Activated T-cell treated with anti-CD3 and anti-CD28 coated beads, Interleukin-2, amount 50 U/mL, for 4 hours (primary cell): ENCODE results near the gene ATP9B. TPM values are rescaled to one million over a fixed set of nuclear protein-coding genes. Genes with fewer than 3 reads are reported as not detected.

Experiments
- ATAC-seq, 2 donors: fragments of 200-7000 bp; cut with Tn5 transposase; one replicate each; pipeline ENCODE4 v1.10.0; 2021
- DNase-seq: peaks from one replicate; pipeline ENCODE4 v3.0.0-alpha.2; 2020
- H3K27me3 Mint-ChIP-seq: one replicate; pipeline ENCODE4 v1.8.0; 2021; ENCODE audit warnings: low read depth, mixed read lengths
- H3K36me3 Mint-ChIP-seq: one replicate; pipeline ENCODE4 v1.8.0; 2022; ENCODE audit warnings: mixed read lengths; ENCODE audit not compliant: insufficient read depth
- H3K4me1 Mint-ChIP-seq: one replicate; pipeline ENCODE4 v1.8.0; 2021; ENCODE audit warnings: low read depth, mixed read lengths
- H3K4me3 Mint-ChIP-seq: one replicate; pipeline ENCODE4 v1.8.0; 2021; ENCODE audit warnings: mild to moderate bottlenecking, moderate library complexity, mixed read lengths
- H3K9me3 Mint-ChIP-seq: one replicate; pipeline ENCODE4 v1.8.0; 2021; ENCODE audit warnings: mixed read lengths
- total RNA-seq, 3 donors: library from RNA; stranded (reverse); gene quantifications; one replicate each; pipeline ENCODE4 v1.2.1, GENCODE V29; 2021

The ATP9B gene
- total RNA-seq, 3 donors from 2014 or later, result 16.3 to 21.6 (median 20.2) TPM

DNA sequence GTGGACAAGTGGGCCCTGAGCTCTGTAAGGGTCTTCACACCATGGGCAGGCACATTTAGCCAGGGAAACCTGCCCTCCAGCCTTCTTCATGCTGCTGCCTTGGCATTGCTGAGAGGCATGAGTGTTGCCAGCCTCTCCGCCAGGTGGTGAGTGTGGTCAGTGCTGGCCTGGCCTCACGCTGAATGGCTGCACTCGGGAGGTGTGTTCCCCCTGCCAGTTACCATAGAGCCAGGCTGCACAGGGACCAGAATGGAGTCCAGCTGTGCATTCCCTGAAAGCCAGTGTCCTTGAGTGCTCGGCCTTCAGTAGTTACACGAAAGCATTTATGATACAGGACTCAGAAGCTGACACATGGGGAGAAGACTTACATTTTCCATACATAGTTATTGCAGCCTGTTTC, 139.7 kb downstream of the ATP9B start:
- H3K4me1 Mint-ChIP-seq, result peaks cover 3% of the 10 kb centered on the region
- DNase-seq, result no peak
- no peaks in the 10 kb centered on the region for H3K9me3 Mint-ChIP-seq
- no peak for ATAC-seq
- H3K27me3 Mint-ChIP-seq, result no peaks in the 10 kb centered on the region
- no peak overlapping the region for H3K4me3 Mint-ChIP-seq
- H3K36me3 Mint-ChIP-seq, result peaks cover 22% of the 10 kb centered on the region

DNA sequence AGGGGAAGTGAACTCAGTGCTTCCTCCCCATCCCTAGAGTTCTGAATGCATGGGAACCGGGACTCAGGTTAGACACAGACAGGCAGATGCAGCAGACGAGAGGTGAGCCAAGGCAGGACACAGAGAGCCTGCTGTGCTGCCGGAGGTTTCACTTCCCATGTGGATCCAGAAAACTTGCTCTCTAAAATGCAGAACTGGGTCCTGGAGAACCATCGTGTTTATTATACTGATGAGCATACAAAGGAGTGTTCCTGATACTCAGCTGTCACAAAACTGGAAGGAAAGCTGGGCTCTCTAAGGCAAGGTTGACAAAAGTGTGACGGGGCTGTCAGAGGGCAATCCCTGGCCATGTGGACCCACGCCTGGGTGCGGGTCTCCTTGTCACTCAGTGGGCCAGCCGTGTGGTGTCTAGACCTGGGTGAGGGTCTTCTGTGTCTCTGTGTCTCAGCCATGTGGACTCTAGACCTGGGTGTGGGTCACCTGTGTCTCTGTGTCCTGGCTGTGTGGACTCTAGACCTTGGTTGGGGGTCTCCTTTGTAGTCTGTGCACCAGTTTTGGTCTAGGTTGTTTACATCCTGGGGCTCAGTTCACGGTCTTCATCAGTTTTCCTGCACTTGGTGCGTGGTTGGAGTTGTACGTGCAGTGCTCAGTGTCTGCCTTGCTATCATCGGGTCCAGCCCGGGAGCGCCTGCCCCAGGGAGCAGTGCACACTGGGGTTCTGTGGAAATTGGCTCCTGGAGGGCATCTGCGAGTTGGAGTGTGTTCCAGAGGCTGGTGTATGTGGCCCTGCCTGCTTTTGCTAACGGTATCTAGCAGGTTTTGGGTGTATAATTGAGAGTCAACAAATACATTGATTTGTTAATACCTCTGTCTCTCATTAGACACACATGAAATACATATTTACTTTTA, 141.1 kb downstream of the ATP9B start:
- Mint-ChIP-seq H3K27me3 (no peaks in the 10 kb centered on the region), H3K36me3 (peaks cover 22% of the 10 kb centered on the region), H3K9me3 (no peaks in the 10 kb centered on the region), H3K4me1 (peaks cover 3% of the 10 kb centered on the region), H3K4me3 (no peak overlapping the region)
- DNase-seq (no peak), ATAC-seq (no peak)

DNA sequence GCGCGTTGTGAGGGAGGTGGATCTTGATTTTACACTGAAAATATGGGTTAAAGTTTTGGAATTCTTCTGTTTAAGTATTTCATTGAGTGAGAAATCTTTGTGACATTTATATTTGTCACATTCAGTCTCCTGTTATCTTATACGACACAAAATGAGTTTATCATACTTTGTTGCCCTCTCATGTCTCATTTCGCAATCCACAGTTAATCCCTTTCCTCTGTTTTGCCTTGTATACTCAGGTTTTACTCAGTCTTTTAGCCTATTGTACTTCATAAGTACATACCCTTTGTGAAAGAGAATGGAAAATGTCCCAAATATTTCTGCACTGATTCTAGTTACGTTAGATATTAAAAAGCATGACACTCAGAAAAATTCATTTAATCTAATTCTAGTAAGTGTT, 142.7 kb downstream of the ATP9B start:
- no peak for DNase-seq
- H3K4me1 Mint-ChIP-seq, result peaks cover 3% of the 10 kb centered on the region
- peaks cover 21% of the 10 kb centered on the region for H3K36me3 Mint-ChIP-seq
- no peak for ATAC-seq
- no peaks in the 10 kb centered on the region for H3K27me3 Mint-ChIP-seq
- no peaks in the 10 kb centered on the region for H3K9me3 Mint-ChIP-seq
- H3K4me3 Mint-ChIP-seq, result no peak overlapping the region

DNA sequence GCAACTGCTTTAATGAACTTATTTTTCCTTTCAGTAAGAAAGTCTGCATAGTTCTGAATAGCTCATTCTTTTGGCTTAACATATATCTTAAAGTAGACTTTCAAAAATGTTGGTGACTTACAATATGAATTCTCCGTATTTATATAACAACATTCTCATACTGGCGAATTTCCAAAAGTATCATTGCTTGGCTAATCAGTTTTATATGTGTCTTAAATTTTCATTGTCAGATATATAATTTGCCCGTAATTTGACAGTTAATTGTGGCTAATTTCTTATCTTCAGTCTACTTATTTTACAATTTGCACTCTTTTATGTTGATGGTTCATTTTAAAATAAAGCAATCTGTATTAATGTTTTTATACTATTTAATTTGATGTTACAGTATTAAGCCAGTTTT, 144.9 kb downstream of the ATP9B start:
- Mint-ChIP-seq H3K4me1 (peaks cover 3% of the 10 kb centered on the region), H3K4me3 (no peak overlapping the region), H3K27me3 (no peaks in the 10 kb centered on the region), H3K36me3 (peaks cover 20% of the 10 kb centered on the region), H3K9me3 (no peaks in the 10 kb centered on the region)
- DNase-seq (no peak), ATAC-seq (no peak)

DNA sequence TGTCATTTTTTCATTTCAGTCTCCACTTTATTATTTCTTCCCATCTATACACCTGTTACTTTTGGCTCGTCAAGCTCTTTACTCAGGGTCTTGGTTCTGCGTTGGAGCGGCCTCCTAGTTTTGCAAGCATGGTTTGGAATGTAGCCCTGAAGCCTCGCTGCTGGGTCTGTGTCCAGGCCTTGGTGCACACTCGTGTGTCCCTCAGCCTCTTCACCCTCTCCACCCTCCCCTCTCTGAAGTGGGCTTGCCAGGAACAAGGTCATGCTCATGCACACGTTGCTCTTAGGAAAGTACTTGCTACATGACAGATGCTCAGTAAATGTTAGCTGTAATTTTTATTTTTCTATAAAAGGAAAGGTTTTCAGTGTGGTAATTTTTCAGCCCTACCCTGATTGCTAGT, 147.0 kb downstream of the ATP9B start:
- Mint-ChIP-seq H3K36me3 (peaks cover 25% of the 10 kb centered on the region), H3K27me3 (no peaks in the 10 kb centered on the region), H3K9me3 (no peaks in the 10 kb centered on the region), H3K4me1 (no peaks in the 10 kb centered on the region), H3K4me3 (no peak overlapping the region)
- no peak for DNase-seq
- ATAC-seq, result no peak

DNA sequence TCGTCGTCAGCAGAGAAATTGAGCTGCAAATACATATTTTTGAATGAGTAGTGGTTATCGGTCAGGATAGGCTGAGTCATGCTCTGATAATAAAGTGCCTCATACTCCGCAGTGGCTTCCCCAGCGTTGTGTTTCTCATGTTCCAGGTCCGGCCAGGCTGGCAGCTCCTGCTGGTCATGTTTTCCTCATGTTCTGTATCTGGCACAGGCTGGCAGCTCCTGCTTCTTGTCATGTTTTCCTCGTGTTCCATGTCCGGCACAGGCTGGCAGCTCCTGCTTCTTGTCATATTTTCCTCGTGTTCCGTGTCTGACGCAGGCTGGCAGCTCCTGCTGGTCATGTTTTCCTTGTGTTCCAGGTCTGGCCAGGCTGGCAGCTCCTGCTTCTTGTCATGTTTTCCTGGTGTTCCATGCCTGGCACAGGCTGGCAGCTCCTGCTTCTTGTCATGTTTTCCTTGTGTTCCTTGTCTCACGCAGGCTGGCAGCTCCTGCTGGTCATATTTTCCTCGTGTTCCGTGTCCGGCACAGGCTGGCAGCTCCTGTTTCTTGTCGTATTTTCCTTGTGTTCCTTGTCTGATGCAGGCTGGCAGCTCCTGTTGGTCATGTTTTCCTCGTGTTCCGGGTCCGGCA, 148.9 kb downstream of the ATP9B start:
- Mint-ChIP-seq H3K4me1 (no peaks in the 10 kb centered on the region), H3K4me3 (no peak overlapping the region), H3K9me3 (no peaks in the 10 kb centered on the region), H3K27me3 (no peaks in the 10 kb centered on the region), H3K36me3 (peaks cover 27% of the 10 kb centered on the region)
- ATAC-seq, result no peak
- no peak for DNase-seq

DNA sequence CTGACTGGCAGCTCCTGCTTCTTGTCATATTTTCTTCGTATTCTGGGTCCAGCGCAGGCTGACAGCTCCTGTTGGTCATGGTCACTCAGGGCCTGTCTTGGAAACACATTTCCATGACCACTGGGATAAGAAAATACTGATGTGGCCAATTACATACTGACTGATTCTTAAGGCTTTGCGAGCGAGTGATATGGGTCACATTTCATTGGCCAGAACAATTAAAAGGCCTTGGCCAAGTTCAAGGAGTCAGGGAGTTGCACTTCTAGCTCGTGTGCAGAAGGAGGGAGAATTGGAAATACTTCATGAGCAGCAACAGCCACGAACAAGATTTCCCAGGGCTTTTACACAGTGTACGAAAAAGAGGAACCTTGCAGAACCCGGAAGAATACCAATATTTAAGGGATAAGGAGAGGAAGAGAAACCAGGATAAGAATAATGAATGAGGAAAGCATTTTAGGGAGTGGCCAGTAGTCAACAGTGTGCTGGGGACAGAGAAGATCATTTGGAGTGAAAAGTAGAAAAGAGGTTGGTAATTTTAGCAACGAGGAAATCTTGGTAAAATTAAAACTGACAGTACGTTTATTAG, 149.5 kb downstream of the ATP9B start:
- DNase-seq (no peak), ATAC-seq (no peak)
- Mint-ChIP-seq H3K36me3 (peaks cover 27% of the 10 kb centered on the region), H3K4me3 (no peak overlapping the region), H3K27me3 (no peaks in the 10 kb centered on the region), H3K4me1 (no peaks in the 10 kb centered on the region), H3K9me3 (no peaks in the 10 kb centered on the region)

DNA sequence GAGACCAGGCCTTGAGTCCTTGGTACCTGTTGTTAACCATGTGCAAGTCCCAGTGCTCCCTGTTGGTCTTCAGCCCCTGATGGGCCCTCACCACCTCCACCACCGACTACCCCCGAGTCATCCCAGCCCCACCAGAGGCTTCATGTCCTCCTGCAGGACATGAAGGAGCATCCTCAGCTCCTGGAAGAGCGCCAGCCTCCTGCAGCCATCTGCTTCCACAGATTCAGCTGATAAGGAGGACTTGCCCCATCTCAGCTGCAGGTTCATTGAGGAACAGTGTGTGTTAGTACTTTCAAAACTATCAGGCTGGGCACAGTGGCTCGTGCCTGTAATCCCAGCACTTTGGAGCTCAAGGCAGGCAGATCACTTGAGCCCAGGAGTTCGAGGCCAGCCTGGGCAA, 151.9 kb downstream of the ATP9B start:
- no peaks in the 10 kb centered on the region for H3K9me3 Mint-ChIP-seq
- H3K36me3 Mint-ChIP-seq, result peaks cover 31% of the 10 kb centered on the region
- H3K4me1 Mint-ChIP-seq, result no peaks in the 10 kb centered on the region
- H3K4me3 Mint-ChIP-seq, result no peak overlapping the region
- DNase-seq (no peak), ATAC-seq (no peak)
- no peaks in the 10 kb centered on the region for H3K27me3 Mint-ChIP-seq

DNA sequence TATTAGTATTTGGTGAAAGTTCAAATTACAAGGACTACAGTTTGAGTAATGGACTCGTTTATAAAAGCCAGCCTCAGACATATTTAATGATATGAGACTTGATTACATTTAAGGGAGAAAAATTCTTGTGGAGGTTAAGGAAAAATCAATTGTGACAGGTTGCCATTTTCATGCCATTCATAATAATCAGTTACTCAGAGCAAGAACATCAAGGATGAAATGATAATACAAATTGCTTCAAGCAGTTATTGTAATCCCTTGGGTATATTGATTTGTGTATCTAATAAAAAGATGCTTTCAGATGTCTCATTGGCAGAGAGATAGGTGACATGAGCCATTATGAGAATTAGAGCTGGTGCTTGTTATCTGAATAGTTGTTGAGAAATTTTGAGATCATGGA, 153.6 kb downstream of the ATP9B start:
- no peaks in the 10 kb centered on the region for H3K4me1 Mint-ChIP-seq
- peaks cover 33% of the 10 kb centered on the region for H3K36me3 Mint-ChIP-seq
- no peaks in the 10 kb centered on the region for H3K27me3 Mint-ChIP-seq
- no peaks in the 10 kb centered on the region for H3K9me3 Mint-ChIP-seq
- no peak for ATAC-seq
- no peak overlapping the region for H3K4me3 Mint-ChIP-seq
- DNase-seq, result no peak

DNA sequence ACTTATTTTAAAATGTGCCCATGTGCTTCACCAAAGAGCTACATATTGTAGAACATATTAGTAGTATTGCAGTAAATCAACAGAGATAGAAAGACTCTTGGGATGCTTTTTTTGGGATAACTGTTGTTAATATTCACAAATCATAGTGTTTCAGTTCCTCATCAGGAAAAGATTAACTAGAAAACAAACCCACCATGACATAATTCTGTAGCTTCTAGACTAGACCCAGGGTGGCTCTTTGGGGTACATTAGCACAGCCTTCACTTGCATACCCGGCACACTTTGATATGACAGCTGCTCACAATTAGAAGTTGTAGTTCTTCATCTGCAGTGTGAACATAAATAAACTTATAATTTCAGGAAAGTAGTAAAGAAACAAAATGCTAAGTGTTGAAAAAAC, 154.2 kb downstream of the ATP9B start:
- Mint-ChIP-seq H3K27me3 (no peaks in the 10 kb centered on the region), H3K4me3 (no peak overlapping the region), H3K9me3 (no peaks in the 10 kb centered on the region), H3K36me3 (peaks cover 31% of the 10 kb centered on the region), H3K4me1 (no peaks in the 10 kb centered on the region)
- no peak for DNase-seq
- ATAC-seq, result no peak

DNA sequence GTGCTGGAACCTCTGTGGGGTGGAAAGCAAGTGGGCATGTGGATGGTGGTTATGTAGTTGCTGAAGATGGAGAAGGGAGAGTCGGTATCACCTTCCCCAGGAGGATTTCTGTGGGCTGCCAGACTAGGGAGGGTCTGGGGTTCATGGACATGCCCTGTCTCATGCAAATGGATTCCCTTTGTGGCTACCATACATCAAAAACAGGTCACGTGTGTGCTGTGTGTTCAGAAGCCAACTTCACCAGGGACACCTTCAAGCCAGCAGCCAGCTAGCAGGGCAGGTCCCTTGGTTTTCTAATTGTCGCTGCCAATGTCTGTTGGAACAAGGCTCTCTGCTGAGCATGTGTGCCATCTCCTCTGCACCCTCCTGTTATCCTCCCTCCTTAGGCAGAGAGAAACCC, 155.2 kb downstream of the ATP9B start:
- Mint-ChIP-seq H3K9me3 (no peaks in the 10 kb centered on the region), H3K36me3 (peaks cover 25% of the 10 kb centered on the region), H3K27me3 (no peaks in the 10 kb centered on the region), H3K4me1 (no peaks in the 10 kb centered on the region), H3K4me3 (no peak overlapping the region)
- no peak for ATAC-seq
- no peak for DNase-seq

DNA sequence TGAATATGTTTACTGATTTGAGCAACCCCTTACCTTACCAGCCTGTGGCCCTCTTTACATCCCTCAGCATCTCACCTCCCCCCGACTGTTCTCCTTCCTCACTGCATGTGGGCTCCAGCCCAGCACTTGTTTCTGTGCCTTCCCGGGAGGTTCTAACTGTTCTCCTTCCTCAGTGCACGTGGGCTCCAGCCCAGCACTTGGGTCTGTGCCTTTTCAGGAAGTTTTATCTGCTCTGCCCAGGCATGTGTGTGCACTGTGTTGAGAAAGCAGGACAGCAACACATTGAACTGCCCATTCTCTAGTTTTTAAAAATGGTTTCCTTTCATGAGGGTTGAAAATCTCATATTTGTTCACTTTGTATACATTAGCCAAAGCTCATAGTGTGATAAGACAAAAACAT, 158.4 kb downstream of the ATP9B start:
- no peak for DNase-seq
- no peaks in the 10 kb centered on the region for H3K4me1 Mint-ChIP-seq
- no peak for ATAC-seq
- peaks cover 18% of the 10 kb centered on the region for H3K36me3 Mint-ChIP-seq
- no peak overlapping the region for H3K4me3 Mint-ChIP-seq
- no peaks in the 10 kb centered on the region for H3K9me3 Mint-ChIP-seq
- H3K27me3 Mint-ChIP-seq, result no peaks in the 10 kb centered on the region

DNA sequence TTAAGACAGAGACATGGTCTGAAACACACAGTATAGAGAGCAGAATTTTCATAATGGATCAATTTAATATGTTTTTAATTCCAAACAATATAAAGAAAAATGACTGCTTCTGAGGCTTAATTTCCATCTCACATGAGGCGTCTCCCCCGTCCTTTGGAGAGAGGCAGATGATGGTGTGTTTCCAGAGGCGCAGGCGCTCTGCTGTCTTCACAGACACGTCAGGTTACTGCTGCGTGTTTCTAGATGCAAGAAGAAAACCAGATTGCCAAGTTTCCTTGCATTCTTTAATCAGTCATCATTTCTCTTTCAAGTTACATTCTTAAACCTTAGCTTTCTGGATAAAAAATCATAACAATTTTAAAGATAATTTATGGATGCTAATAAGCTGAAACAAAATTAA, 160.2 kb downstream of the ATP9B start:
- peaks cover 18% of the 10 kb centered on the region for H3K36me3 Mint-ChIP-seq
- no peaks in the 10 kb centered on the region for H3K9me3 Mint-ChIP-seq
- ATAC-seq (no peak), DNase-seq (no peak)
- H3K4me3 Mint-ChIP-seq, result no peak overlapping the region
- no peaks in the 10 kb centered on the region for H3K27me3 Mint-ChIP-seq
- H3K4me1 Mint-ChIP-seq, result no peaks in the 10 kb centered on the region

DNA sequence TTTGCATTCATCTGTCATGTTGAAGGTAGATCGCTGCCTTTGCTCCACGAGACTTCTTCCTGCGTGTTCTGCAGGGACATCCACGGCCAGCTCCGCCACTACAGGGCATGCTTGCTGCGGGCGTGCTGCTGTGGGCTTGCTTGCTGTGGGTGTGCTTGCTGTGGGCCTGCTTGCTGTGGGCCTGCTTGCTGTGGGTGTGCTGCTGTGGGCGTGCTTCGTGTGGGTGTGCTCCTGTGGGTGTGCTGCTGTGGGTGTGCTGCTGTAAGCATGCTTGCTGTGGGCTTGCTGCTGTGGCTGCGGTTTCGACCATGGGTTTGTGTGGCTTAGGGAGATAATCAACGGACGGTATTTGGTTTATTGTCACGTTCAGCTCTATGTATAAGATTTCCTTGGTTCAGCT, 165.2 kb downstream of the ATP9B start:
- Mint-ChIP-seq H3K9me3 (no peaks in the 10 kb centered on the region), H3K4me3 (no peak overlapping the region), H3K4me1 (no peaks in the 10 kb centered on the region), H3K36me3 (peaks cover 8% of the 10 kb centered on the region), H3K27me3 (no peaks in the 10 kb centered on the region)
- ATAC-seq (no peak), DNase-seq (no peak)

DNA sequence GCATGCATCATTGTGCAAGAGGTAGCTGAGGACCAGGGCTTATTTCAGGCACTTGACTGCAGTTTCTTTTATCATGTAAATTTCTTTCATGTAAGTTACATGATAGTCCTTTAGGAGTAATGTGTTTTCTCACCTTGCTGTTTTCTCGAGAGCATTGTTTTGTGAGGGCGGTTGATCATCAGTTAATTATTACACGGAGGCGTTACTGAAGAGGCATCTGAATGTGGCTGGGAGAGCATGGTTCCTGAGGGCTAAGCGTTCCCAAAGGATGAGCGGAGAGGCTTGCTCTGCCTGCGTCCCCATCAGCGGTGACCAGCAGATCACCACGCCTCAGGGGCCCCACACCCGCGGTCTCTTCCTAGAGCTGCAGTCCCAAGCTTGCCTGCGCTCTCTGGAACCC, 170.4 kb downstream of the ATP9B start:
- H3K4me1 Mint-ChIP-seq, result peaks cover 2% of the 10 kb centered on the region

More for the DNA sequence above, 170.4 kb downstream of the ATP9B start:
- H3K36me3 Mint-ChIP-seq, result peaks cover 4% of the 10 kb centered on the region
- no peak for DNase-seq
- no peaks in the 10 kb centered on the region for H3K27me3 Mint-ChIP-seq
- no peak overlapping the region for H3K4me3 Mint-ChIP-seq
- no peaks in the 10 kb centered on the region for H3K9me3 Mint-ChIP-seq
- ATAC-seq, result no peak
